GM11168 (cell line): Measurements from ENCODE around the gene RIOK2.
"Not testable (repeated sequence)": the region's sequence is repeated elsewhere in the genome, so short reads cannot be mapped to it uniquely, and the experiment has no call there.

Source experiments
- in situ Hi-C: fragments of 300-500 bp; cut with MboI; formaldehyde crosslinking; loops from one replicate; pipeline ENCODE4 v1.12.0; 2022; ENCODE audit warnings: low sequenced_read_pairs; ENCODE audit not compliant: unreplicated experiment

Gene RIOK2

DNA sequence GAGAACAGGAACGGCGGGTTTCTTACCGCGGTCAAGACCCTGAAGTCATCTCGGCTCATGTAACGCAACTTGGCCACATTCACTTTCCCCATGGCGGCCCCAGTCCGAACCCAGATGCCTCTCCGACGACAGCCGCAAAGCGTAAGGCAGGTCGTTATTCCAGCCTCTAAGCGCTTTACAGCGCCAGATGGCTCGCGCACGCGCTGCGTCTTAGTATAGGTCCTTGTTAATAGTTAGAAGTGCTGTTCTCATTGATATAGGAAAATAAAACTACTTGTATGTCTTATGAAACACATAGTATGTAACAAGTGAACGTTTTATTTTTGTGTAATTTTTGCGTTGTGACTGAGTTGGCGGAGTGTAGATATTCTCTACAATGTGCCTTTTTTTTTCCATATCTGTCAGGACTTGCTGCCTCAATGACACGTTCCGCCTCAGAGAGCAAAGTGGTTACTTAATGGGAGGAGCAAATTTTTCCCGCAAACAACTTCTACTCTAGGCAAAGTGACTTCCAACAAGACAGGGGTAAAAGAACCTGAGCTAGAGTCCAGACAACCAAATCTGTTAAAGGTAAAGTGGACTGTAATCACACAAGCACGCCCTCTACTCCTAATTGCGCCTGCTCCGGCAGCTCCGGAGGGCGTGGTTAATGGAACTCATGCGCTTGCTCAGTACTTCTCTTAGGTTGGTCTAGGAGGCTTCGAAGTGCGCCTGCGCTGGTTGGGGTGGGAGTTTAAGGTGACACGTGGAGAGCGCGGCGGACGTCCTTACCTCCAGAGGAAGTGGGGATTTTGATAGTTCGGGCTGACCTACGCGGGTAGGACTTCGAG lies at the start of gene RIOK2:
Gene RIOK2, minus strand, starts transcription at position 148 of the 830 bp plus-strand sequence. Its CDS starts 56 bp downstream, at position 92.
- in situ Hi-C loops = no loop called here

DNA sequence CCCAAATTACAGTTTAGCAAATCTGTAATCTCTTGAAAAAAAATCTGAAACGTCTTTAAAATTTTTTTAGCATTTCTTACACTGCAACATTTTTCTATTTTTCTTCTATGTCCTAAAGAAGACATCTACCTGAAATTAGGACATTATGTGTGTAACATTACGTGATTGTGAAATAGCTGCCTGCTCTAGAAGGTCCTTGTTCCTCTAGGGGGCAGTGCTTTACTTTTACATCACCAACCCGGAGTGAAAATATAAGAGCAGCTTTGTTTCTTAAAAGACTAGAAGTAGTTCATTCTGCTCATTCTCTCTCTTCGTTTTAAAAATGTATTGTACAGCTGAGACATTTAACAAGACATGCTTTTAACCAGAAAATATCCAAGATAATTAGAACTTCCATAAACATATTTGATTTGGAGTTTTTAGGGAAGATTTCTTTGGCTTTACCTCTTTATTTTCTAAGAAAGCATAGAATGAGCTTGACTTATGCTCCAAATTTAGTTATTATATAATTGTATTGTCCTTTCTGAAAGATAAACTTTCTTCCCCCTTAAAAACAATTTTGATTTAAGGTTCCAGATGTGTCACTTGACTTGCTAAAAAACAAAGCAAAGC lies 48.1 kb upstream of the RIOK2 start:
- in situ Hi-C loops = loop anchor here (25.0 kb wide), 1 partner anchor 306 kb away; no protein-coding TSS in a partner anchor

DNA sequence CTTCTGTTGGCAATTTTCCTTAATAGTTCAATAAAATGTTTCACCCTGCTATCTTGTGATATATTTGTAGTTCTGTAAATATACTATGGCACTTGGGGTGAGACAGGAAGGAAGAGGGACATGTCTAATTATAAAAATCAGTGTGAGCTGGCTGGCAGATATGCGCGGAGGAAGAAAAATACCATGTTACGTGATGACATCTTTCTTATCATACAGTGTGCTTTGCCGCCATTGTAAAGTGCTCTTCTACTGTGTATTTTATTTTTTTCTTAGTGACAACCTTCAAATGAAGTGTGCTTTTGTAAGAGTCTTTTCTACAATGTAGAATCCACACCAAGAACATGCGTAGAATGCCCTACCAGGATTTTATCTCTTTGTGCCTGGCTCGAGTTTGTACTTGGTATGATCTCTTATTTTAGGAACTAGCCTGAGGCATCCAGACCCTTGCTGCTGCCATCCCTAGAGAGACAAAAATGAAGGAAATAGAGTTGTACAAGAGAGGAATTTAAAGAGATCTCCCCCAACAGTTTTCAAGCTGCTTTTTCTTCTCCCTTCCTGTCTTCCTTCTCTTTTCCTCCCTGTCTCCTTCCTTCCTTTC lies 46.7 kb upstream of the RIOK2 start:
- in situ Hi-C loops = loop anchor here (25.0 kb wide), 1 partner anchor 308 kb away; no protein-coding TSS in a partner anchor

DNA sequence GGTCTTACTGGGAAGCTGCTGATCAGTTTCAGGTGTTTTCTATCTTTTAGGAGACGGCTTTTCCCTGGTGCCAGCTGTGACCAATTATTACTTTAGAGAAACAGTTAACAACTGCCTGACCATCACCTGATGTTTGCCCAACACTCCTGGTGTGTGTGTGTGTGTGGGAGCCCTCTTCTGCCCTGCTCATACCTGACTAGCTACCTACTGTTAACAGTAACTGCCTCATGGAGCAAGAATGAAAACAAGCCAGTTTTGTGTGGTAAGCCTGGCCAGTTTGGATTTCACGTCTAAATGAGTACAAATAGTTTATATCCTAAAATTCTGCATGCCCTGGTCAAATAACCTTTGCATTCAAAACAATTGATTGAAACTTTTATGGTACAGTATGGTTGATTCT lies 46.1 kb upstream of the RIOK2 start:
- in situ Hi-C loops = loop anchor here (25.0 kb wide), 1 partner anchor 308 kb away; no protein-coding TSS in a partner anchor

DNA sequence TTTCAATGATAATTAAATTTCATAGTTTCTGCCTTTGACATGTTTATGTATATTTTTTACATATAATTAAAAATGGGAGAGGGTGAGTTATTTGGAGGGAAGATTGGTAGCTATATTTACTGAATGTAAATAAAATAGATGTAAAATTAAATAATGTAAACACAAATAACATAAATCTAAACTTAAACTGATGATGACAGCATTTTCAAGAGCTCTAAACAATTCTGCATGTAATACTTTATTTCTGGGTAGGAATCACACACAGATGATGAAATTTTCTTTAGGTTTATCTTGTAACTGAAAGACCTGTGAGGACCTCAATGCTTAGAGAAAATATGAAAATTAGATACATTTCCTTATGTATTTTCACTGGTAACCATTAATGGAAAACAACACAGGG lies 42.2 kb upstream of the RIOK2 start:
- in situ Hi-C loops = loop anchor here (25.0 kb wide), 1 partner anchor 312 kb away; no protein-coding TSS in a partner anchor

DNA sequence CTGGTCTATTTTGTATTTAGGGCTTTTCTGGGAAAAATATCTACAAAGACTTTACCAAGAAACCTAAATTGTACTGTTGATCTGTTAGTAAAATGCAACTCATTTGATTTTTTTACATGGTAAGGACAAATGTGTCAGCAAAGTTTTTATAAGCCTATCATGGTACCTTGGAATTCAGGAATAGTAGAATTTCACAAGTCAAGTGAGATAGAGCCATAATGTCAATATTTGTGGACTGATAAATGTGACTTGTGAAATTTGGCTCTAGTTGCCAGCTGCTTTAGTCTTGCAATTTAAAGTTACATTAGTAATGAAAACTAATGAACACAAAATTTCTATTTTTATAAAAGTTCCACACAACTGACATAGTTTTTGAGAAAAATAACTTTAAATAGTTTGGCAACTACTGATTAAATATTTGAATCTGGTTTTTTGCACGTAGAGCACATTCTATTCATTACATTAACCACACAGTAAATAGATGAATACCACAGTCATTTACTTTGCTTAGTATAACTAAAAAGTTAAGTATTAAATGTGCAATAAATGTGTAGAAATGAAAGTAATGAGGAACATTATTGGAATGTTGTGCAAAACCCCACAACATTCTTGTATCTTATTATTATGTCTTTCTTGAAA lies 41.2 kb upstream of the RIOK2 start:
- in situ Hi-C loops = no loop called here

DNA sequence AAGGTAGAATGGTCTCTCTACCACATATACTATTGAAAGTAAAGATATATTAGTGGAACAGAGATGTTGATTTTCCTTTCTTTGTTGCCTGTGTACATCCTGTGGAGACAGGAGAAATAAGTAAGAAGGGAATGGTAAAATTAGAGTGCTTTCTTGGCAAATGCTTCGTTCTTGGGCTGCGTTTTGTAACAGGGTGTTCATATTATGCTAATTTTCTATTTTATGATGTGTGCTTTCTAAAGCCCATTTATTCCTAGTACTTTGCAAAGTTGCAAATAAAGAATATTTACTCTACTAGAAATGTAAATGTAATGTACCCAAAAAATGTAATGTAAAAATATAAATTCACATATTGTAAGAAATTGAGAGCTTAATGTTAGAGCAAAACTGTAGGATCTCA lies 40.5 kb upstream of the RIOK2 start:
- in situ Hi-C loops = no loop called here

DNA sequence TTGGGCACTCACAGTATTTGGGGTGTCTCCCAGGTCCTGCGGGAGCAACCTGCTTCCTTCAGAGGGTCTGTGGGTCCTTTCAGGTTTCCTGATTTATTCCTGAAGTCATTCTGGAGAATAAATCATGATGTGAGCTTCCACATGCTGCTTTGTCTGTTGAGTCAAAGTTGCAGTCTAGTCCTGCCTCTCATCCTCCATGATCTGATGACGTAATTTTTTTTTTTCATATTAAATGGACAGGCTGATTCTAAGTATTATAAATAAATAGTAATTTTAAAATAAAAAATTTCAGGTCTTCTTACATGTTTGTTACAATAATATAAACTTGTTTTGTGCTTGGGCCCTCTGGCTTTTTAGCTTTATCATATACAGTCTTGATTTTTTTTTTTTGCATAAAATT lies 26.3 kb upstream of the RIOK2 start:
- in situ Hi-C loops = no loop called here

DNA sequence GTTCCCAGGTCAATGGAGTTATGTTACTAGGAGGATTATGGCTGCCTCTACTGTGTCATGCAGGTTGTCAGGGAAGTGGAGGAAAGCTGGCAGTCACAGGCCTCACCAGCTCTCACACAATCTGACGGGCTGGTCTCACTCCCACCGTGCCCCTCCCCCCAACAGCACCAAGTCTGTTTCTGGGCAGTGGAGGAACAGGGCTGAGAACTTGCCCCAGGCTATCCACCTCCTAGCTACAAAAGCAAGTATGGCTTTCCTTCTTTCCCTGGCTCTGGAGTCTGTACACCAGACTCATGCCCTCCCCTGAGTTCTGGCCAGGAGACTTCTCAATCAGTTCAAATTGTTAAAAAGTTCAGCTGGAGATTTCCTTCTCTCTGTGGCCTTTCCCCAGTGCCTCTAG lies 25.7 kb upstream of the RIOK2 start:
- in situ Hi-C loops = no loop called here

DNA sequence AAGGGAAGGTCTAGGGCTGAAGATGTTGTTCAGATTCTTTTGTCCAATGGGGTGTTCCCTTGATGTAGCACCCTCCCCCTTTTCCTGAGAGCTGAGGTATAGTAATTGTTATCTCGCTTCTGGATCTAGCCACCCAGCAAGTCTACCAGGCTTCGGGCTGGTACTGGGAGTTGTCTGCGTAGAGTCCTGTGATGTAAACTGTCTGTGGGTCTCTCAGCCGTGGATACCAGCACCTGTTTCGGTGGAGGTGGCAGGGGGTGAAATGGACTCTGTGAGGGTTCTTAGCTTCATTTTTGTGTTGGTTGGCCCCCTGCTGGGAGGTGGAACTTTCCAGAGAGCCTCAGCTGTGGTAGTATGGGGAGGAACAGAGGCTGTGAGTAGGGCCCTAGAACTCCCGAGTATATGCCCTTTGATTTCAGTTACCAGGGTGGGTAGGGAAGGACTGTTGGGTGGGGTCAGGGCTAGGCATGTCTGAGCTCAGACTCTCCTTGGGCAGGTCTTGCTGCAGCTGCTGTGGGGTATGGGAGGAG lies 25.2 kb upstream of the RIOK2 start:
- in situ Hi-C loops = no loop called here

DNA sequence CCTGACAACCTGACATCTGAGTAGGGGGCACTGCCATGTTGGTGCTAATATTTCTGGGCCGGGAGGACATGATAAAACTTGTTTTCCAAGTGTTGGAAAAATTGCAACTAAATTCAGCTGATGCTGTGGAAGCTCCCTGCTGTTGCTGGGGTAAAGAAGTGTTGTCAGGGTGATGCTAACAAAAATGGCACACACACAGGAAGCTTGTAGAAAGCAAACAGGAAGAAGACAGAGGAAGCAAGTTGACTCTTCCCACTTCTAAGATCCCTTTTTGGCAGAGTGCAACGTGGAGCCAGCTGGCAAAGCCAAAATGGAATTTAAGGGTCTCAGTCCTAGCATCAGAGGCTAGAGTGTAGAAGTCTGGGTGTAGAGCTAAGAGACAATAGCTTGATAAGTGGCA lies 11.3 kb upstream of the RIOK2 start:
- in situ Hi-C loops = no loop called here

DNA sequence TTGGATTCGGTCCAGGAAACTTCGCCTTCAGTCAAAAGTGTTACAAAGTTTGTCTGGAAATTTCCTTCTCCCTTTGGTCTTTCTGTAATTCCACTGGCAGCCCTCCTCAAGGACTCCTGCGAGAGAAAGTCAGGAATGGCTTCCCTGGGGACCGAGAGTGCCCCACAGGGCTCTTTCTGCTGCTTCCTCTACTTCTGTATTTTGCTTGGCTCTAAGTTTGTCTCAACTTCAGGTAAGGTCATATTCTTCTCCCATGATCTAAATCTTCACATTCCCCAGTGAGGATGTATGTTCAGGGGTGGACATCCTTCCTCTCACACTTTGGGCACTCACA lies 10.3 kb upstream of the RIOK2 start:
- in situ Hi-C loops = no loop called here

DNA sequence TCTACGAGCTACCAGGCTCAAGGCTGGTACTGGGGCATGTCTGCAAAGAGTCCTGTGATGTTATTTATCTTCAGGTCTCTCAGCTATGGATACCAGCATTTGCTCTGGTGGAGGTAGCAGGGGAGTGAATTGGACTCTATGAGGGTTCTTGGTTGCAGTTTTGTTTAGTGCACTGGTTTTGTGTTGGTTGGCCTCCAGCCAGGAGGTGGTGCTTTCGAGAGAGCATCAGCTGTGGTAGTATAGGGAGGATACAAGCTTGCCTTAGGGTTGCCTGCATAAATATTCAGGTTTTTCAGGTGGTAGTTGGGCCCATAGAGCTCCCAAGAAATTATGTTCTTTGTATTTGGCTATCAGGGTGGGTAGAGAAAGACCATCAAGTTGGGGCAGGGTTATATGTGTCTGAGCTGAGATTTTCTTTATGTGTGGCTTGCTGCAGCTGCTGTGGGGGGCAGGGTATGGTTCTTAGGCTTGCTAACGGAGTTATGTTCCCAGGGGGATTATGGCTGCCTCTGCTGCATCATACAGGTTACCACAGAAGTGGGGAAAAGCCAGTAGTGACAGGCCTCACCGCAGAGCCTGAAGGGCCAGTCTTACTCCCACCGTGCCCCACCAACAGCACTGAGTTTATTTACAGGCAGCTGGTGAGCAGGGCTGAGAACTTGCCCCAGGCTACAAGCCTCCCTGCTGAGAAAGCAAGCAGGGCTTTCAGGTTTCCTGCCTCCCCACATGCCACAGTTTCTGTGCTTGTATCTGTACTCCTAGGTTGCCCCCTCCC lies 9.7 kb upstream of the RIOK2 start:
- in situ Hi-C loops = no loop called here

DNA sequence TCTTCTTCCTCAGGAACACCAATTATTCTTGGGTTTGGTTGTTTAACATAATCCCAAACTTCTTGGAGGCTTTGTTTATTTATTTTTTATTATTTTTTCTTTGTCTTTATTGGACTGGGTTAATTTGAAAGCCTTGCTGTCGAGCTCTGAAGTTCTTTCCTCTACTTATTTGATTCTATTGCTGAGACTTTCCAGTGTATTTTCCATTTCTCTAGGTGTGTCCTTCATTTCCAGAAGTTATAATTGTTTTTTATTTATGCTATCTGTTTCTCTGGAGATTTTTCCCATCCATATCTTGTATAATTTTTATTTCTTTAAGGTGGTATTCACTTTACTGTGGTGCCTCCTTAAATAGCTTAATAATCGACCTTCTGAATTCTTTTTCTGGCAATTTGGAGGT lies 8.8 kb upstream of the RIOK2 start:
- in situ Hi-C loops = no loop called here

DNA sequence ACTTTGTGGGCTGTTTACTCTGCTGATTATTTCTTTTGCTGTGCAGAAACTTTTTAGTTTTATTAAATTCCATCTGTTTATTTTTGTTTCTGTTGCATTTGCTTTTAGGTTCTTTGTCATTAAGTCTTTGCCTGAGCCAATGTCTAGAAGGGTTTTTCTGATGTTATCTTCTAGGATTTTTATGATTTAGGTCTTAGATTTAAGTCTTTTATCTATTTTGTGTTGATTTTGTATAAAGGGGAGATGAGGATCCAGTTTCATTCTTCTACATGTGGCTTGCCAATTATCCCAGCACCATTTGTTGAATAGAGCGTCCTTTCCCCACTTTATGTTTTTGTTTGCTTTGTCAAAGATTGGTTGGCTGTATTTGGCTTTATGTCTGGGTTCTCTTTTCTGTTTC lies 6.5 kb upstream of the RIOK2 start:
- in situ Hi-C loops = not testable (repeated sequence)

DNA sequence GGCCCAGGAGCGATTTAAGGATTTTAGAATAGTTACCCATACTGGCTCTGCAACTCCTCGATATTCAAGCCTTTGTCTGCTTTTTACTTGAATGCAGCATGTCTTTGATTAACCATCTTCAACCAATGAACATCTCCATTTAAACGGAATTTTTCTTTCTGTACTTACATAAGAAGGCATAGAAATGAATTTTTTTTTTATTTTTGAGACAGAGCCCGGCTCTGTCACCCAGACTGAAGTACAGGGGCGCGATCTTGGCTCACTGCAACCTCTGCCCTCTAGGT lies 825 bp upstream of the RIOK2 start:
- in situ Hi-C loops = no loop called here

DNA sequence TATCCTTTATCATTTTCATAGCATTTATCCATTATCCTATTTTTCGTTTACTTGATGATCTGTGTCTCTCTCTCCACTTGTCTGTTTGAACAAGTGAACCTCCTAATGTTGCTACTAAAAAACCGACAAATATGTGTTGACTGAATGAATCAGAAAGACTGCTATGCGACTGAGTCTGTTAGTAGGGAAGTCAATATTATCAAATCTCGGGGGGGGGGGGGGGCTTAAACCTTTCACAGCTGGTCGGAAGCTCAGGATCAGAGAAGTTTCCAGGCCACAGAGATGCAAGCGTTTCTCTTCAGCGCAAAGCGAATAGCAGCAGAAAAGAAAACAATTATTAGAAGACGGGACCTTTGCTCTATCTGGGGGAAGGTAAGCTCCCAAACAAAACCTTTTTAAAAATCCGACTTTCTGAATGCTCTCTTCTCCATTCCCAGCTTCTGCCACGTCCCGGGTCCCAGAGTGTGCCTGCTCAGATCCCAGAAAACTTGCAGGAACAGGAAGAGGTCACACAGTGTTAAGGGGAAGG lies 412 bp downstream of the RIOK2 start:
- in situ Hi-C loops = no loop called here

DNA sequence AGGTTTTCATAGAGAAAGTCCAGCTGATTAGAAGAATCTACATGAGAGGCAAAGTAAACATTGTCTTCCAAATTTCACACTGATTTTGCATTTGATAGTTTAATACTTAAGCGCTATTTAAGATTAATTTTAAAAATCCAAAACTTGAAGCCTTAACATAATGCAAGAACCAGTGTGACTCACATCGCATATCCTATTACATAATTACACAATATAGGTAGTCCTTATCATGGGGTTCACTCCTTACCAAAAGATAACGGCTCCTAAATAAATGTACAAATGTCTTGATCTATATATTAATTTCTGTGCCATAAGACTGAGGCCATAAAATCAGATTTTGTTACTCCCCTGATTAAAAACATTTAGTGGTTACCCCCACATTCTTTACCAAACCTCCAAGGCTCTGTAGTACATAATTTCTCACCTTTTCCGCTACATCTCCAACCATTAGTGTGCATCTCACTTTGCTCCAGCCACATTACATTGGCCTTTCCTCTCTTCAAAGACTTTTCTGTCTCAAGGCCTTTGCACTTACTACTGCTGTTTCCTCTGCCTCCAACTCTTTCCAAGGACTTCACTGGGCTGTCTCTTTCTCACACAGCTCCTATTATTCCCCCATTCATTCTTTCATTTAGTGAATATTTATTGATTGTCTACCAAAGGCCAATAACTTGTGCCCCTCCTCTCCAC lies 1.0 kb downstream of the RIOK2 start:
- in situ Hi-C loops = no loop called here

DNA sequence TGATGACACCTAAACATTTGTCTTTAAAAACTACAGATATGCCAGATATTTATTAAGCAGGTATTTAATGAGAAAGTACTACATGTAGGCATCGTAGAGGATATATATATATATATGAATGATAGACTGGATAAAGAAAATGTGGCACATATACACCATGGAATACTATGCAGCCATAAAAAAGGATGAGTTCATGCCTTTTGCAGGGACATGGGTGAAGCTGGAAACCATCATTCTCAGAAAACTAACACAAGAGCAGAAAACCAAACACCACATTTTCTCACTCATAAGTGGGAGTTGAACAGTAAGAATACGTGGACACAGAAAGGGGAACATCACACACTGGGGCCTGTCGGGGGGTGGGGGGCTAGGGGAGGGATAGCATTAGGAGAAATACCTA lies 3.6 kb downstream of the RIOK2 start:
- in situ Hi-C loops = not testable (repeated sequence)
